Panc1 (cell line): ENCODE data around the gene TMEM154. TPM values are rescaled to one million over a fixed set of nuclear protein-coding genes. Genes with fewer than 3 reads are reported as not detected.

ENCODE experiments used
- ATAC-seq: fragments of 200-7000 bp; cut with Tn5 transposase; 2 replicates; pipeline ENCODE4 v1.9.1; 2020; ENCODE audit warnings: mild to moderate bottlenecking, moderate library complexity
- BruUV-seq: library from RNA; stranded (reverse); fragments of 400-500 nt; replicated peaks from 2 replicates; lab custom pipeline; 2021; lab: Mats Ljungman, UMichigan
- CTCF ChIA-PET: fragments of 300-600 bp; sonication (Branson Sonifier 250); formaldehyde crosslinking; loops from one replicate; lab custom pipeline; 2022; ENCODE audit warnings: antibody characterized with exemption; lab: Charles Lee
- POLR2A ChIA-PET: fragments of 300-600 bp; sonication (Branson Sonifier 250); formaldehyde crosslinking; loops from one replicate; lab custom pipeline; 2022; ENCODE audit warnings: antibody characterized with exemption; lab: Charles Lee
- DNase-seq: peaks from one replicate; pipeline ENCODE4 v3.0.0-alpha.2; 2010; ENCODE audit warnings: low read depth, low spot score
- H3K27ac ChIP-seq: 2 replicates; pipeline ENCODE4 v1.5.1; 2011; ENCODE audit warnings: mild to moderate bottlenecking, low read length, inconsistent platforms
- H3K27me3 ChIP-seq: fragments of 200-500 bp; sonication (Bioruptor generic); 2 replicates; pipeline ENCODE4 v1.6.0; 2014; ENCODE audit warnings: low read length, inconsistent platforms; ENCODE audit not compliant: control insufficient read depth, insufficient read depth
- H3K36me3 ChIP-seq: fragments of 200-500 bp; sonication (Bioruptor generic); 2 replicates; pipeline ENCODE4 v1.5.1; 2014; ENCODE audit warnings: inconsistent platforms, mild to moderate bottlenecking, low read length, moderate library complexity; ENCODE audit not compliant: control insufficient read depth, insufficient read depth
- H3K4me1 ChIP-seq: 2 replicates; pipeline ENCODE4 v1.5.1; 2011; ENCODE audit warnings: inconsistent platforms, mild to moderate bottlenecking, low read length, moderate library complexity; ENCODE audit not compliant: control insufficient read depth, insufficient read depth
- H3K4me3 ChIP-seq, 2 experiments: 2 replicates each; pipeline ENCODE4 v1.5.1; 2011 to 2012; ENCODE audit warnings: low read depth in 2 of 2, low read length in 2 of 2, mild to moderate bottlenecking in 2 of 2, inconsistent platforms in 1 of 2, moderate library complexity in 1 of 2
- H3K9me3 ChIP-seq: fragments of 200-500 bp; sonication (Bioruptor generic); 2 replicates; pipeline ENCODE4 v1.5.1; 2014; ENCODE audit warnings: low read depth, mild to moderate bottlenecking, inconsistent platforms, low read length, moderate library complexity; ENCODE audit not compliant: control insufficient read depth, insufficient read depth
- CTCF ChIP-seq: fragments of 450-650 bp; IDR thresholded peaks from 2 replicates; pipeline ENCODE4 v1.5.1; 2017; ENCODE audit warnings: mild to moderate bottlenecking
- POLR2AphosphoS5 ChIP-seq: IDR thresholded peaks from 2 replicates; pipeline ENCODE4 v1.6.1; 2012; ENCODE audit warnings: mild to moderate bottlenecking, low read depth, low read length, moderate library complexity
- REST ChIP-seq, 2 experiments: IDR thresholded peaks; 2 replicates each; pipeline ENCODE4 v1.6.1; 2011 to 2012; ENCODE audit warnings: low read depth in 2 of 2, control low read depth in 1 of 2, low read length in 1 of 2, mild to moderate bottlenecking in 1 of 2, moderate library complexity in 1 of 2; ENCODE audit not compliant: insufficient read depth in 1 of 2
- SIN3A ChIP-seq: IDR thresholded peaks from 2 replicates; pipeline ENCODE4 v1.6.1; 2012; ENCODE audit warnings: low read depth, mild to moderate bottlenecking, low read length, moderate library complexity, borderline replicate concordance; ENCODE audit not compliant: insufficient read depth
- TCF7L2 ChIP-seq: IDR thresholded peaks from 2 replicates; pipeline ENCODE4 v1.6.1; 2011; ENCODE audit warnings: mild to moderate bottlenecking, low read depth, low read length, inconsistent platforms
- in situ Hi-C: cut with HindIII; loops from 2 replicates; pipeline ENCODE4 v1.10.0; 2016; ENCODE audit warnings: low sequenced_read_pairs, low pct_unique_long_range_greater_than_20kb
- intact Hi-C: fragments of 100-400 bp; cut with micrococcal nuclease; formaldehyde crosslinking; loops from one replicate; pipeline ENCODE4 v1.10.0; 2022; ENCODE audit not compliant: unreplicated experiment
- total RNA-seq: library from RNA; stranded (reverse); gene quantifications from one replicate; pipeline ENCODE4 v1.2.1, GENCODE V29; 2021; ENCODE audit not compliant: unreplicated experiment

TMEM154 gene
- total RNA-seq, 1 experiment from 2014 or later = 0.15 TPM

GRCh38 chr4:152672206-152673092 lies 7.3 kb downstream of the TMEM154 start:
- in situ Hi-C loops = no loop called here
- CTCF ChIA-PET = no interaction called here
- no TSS peak for BruUV-seq
- intact Hi-C loops = no loop called here
- H3K4me1 ChIP-seq = no peaks in the 10 kb centered on the region
- no peak overlapping the region for H3K4me3 ChIP-seq
- no peak overlapping the region for H3K27ac ChIP-seq
- POLR2A ChIA-PET = no interaction called here
- H3K27me3 ChIP-seq = peaks cover 2% of the 10 kb centered on the region; the same call in 1 of the 2 replicates
- H3K9me3 ChIP-seq = no peaks in the 10 kb centered on the region
- TF ChIP-seq SIN3A (no peak), CTCF (no peak), REST (IDR thresholded peaks at IDR 0.05; ENCODE audit: insufficient read depth in 1 of 2, low read depth in 2 of 2, low read length in 1 of 2) (no peak), POLR2AphosphoS5 (no peak), TCF7L2 (no peak)
- no peak for ATAC-seq
- DNase-seq = no peak
- no peaks in the 10 kb centered on the region for H3K36me3 ChIP-seq

GRCh38 chr4:152668338-152668964 lies 11.3 kb downstream of the TMEM154 start:
- ChIA-PET CTCF (no interaction called here), POLR2A (no interaction called here)
- TF ChIP-seq CTCF = no peak
- no peak for TF ChIP-seq TCF7L2
- TF ChIP-seq REST (IDR thresholded peaks at IDR 0.05; ENCODE audit: insufficient read depth in 1 of 2, low read depth in 2 of 2, low read length in 1 of 2) = no peak
- TF ChIP-seq POLR2AphosphoS5 = no peak
- no peak for TF ChIP-seq SIN3A
- Histone ChIP-seq H3K4me1 (no peaks in the 10 kb centered on the region), H3K36me3 (no peaks in the 10 kb centered on the region), H3K4me3 (no peak overlapping the region), H3K27ac (no peak overlapping the region), H3K27me3 (peaks cover 2% of the 10 kb centered on the region; the same call in 1 of the 2 replicates), H3K9me3 (no peaks in the 10 kb centered on the region)
- no peak for DNase-seq
- no peak for ATAC-seq
- BruUV-seq = no TSS peak
- in situ Hi-C loops (no loop called here), intact Hi-C loops (no loop called here)
